Activated T-cell treated with anti-CD3 and anti-CD28 coated beads, Interleukin-2, amount 50 U/mL, for 72 hours (primary cell): ENCODE results near the gene P2RY8. TPM values are rescaled to one million over a fixed set of nuclear protein-coding genes. Genes with fewer than 3 reads are reported as not detected.
A peak's percentile ranks its signal among the peaks of the same experiment; 100 is the strongest.
"Not testable (repeated sequence)": the region's sequence is repeated elsewhere in the genome, so short reads cannot be mapped to it uniquely, and the experiment has no call there.

ENCODE experiments used
- ATAC-seq, 2 donors: fragments of 150-1000 bp; cut with Tn5 transposase; replicated peaks in 1 of 2; 2 replicates each; pipeline ENCODE4 v1.10.0; 2021; ENCODE audit warnings: moderate library complexity in 2 of 2, mild to moderate bottlenecking in 1 of 2
- DNase-seq, 2 donors: peaks; one replicate each; pipeline ENCODE4 v3.0.0; 2021 to 2022; ENCODE audit warnings: mixed read lengths in 1 of 2
- H3K27ac Mint-ChIP-seq: one replicate; pipeline ENCODE4 v1.8.0; 2022; ENCODE audit warnings: mild to moderate bottlenecking, moderate library complexity, mixed read lengths
- H3K27me3 Mint-ChIP-seq: one replicate; pipeline ENCODE4 v1.8.0; 2022; ENCODE audit warnings: low read depth, mixed read lengths
- H3K36me3 Mint-ChIP-seq, 2 donors: one replicate each; pipeline ENCODE4 v1.8.0; 2022; ENCODE audit warnings: mixed read lengths in 2 of 2, mild to moderate bottlenecking in 1 of 2; ENCODE audit not compliant: insufficient read depth in 2 of 2
- H3K4me1 Mint-ChIP-seq: one replicate; pipeline ENCODE4 v1.8.0; 2022; ENCODE audit warnings: low read depth, mixed read lengths
- H3K4me3 Mint-ChIP-seq, 2 donors: one replicate each; pipeline ENCODE4 v1.8.0; 2022; ENCODE audit warnings: mild to moderate bottlenecking in 2 of 2, mixed read lengths in 2 of 2, moderate library complexity in 2 of 2
- H3K9me3 Mint-ChIP-seq, 2 donors: one replicate each; pipeline ENCODE4 v1.8.0; 2022; ENCODE audit warnings: mixed read lengths in 2 of 2
- total RNA-seq, 2 donors: library from RNA; stranded (reverse); gene quantifications; one replicate each; pipeline ENCODE4 v1.2.3, GENCODE V29; 2022

Gene P2RY8
- total RNA-seq, 2 donors from 2014 or later = 40.1 to 45.7 TPM

DNA sequence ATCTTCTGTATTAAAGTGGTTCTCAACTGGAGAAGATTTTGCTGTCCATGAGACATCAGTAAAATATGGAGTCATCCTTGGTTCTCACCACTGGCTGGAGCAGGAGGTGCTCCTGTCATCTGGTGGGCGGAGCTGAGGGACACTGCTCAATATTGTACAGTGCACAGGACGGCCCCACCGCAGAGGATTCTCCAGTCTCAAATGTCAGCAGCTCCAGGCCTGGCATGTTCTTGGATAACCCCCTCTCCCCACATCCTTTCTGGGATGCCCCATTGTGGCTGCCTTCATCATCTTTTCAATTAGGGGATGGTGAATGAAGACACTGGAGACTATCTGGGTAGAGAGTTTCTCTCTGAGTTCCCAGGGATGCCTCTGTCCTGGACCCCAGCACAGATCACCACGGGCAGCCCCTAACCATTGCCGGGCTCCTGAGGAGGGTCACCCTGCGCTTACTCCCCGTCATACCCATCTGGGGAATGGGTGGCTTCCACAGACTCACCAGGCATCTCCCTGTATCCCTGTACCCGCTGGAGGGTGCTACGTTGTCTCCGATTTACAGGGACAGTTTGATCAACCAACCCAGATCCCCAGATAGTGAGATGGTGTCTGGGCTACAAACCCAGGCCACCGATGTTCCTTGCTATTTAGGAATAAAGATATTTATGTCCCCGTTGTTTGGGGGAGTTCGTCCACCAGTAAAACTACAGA lies 21.9 kb upstream of the P2RY8 start:
- Mint-ChIP-seq H3K9me3 (peaks cover 5 to 6% of the 10 kb centered on the region in 2 donors), H3K4me3 (no peak overlapping the region), H3K27me3 (no peaks in the 10 kb centered on the region), H3K27ac (peak overlapping the region; percentile 68), H3K4me1 (peaks cover 22% of the 10 kb centered on the region), H3K36me3 (peaks cover 2 to 7% of the 10 kb centered on the region in 2 donors)
- ATAC-seq (no peak), DNase-seq (no peak)

DNA sequence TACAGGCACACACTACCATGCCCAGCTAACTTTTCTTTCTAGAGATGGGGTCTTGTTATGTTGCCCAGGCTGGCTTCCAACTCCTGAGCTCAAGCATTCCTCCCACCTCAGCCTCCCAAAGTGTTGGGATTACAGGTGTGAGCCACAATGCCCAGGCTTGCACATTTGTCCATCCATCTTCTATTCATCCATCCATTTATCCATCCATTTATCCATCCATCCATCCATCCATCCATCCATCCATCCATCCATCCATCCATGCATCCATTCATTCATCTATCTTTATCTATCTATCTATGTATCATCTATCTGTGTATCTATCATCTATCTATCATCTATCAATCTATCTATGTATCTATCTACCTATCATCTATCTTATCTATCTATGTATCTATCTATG lies 20.5 kb upstream of the P2RY8 start:
- H3K27me3 Mint-ChIP-seq, DNase-seq, H3K4me3 Mint-ChIP-seq, H3K36me3 Mint-ChIP-seq, H3K9me3 Mint-ChIP-seq, ATAC-seq: not testable (repeated sequence)
- H3K27ac Mint-ChIP-seq = peak overlapping the region; percentile 84
- peaks cover 23% of the 10 kb centered on the region for H3K4me1 Mint-ChIP-seq

DNA sequence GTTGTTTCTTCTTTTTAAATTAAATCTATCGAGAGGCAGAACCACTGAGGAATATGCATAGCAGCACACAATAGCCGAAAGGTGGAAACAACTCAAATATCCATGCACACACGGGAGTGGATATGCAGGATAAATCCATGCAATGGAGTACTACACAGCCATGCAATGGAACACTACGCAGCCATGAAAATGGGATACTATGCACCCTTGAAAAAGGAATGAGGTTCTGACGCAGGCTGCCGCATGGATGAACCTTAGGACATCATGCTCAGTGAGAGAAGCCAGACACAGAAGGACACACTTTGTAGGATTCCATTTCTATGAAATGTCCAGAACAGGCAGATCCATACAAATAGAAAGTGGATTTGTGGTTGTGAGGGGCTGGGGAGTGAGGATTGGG lies 18.4 kb upstream of the P2RY8 start:
- H3K36me3 Mint-ChIP-seq = peaks cover 4 to 12% of the 10 kb centered on the region in 2 donors
- H3K27ac Mint-ChIP-seq = peak overlapping the region; percentile 94
- peak overlapping the region; percentile 13 to 62 for H3K4me3 Mint-ChIP-seq
- DNase-seq (no peak), ATAC-seq (no peak)
- no peaks in the 10 kb centered on the region for H3K27me3 Mint-ChIP-seq
- peaks cover 29% of the 10 kb centered on the region for H3K4me1 Mint-ChIP-seq
- H3K9me3 Mint-ChIP-seq = peaks cover 5 to 9% of the 10 kb centered on the region in 2 donors

DNA sequence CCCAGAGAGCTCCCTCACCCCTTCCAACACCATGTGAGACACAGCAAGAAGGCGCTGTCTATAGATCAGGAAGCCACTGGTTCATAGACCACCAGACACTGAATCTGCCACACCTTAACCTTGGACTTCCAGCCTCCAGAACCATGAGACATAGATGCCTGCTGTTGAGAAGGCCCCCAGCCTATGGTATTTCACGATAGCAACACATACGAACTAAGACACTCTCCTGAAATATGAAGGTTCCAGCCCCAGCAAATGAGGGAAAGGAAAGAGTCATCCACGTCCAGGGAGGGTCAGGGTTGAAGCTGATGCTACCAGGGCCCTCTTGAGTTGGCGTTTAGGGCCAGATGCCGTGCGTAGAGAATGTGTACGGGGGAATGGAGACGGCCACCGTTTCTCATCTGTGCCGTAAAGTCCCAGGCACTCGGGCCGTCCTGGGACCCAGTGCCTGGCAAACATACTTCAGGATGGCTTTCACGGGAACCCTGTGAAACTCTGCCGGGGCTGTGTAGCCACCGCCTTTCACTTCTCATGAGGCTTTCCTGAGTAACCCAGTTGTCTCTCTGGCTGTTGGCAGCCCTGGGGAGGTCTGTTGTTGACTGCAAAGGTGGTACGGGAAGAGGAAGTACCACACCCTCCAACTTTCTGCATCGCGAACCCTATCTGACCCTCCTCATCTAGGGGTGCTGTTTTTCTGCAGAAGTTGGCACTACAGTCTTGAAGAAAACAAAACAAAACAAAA lies 17.7 kb upstream of the P2RY8 start:
- peak; percentile 22 to 63 for ATAC-seq
- H3K27me3 Mint-ChIP-seq = no peaks in the 10 kb centered on the region
- DNase-seq = peak in 1 of 2 donors; percentile 23
- H3K4me3 Mint-ChIP-seq = peak overlapping the region; percentile 7 to 62
- peaks cover 4 to 12% of the 10 kb centered on the region in 2 donors for H3K36me3 Mint-ChIP-seq
- peaks cover 5 to 9% of the 10 kb centered on the region in 2 donors for H3K9me3 Mint-ChIP-seq
- H3K4me1 Mint-ChIP-seq = peaks cover 29% of the 10 kb centered on the region
- peak overlapping the region; percentile 94 for H3K27ac Mint-ChIP-seq

DNA sequence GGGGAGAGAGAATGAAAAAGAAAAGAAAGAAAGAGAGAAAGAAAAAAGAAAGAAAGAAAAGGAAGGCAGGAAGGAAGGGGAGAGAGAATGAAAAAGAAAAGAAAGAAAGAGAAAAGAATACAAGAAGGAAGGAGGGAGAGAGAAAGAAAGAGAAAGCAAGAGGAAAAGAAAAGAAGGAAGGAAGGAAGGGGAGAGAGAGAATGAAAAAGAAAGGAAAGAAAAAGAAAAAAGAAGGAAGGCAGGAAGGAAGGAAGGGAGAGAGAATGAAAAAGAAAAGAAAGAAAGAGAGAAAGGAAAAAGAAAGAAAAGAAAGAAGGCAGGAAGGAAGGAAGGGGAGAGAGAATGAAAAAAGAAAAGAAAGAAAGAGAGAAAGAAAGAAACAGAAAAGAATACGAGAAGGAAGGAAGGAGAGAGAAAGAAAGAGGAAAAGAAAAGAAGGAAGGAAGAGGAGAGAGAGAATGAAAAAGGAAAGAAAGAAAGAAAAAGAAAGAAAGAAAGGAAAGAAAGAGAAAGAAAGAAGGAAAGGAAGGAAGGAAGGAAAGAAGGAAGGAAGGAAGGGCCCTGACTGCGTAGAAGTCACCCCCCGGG lies 15.1 kb upstream of the P2RY8 start:
- Mint-ChIP-seq H3K27me3 (no peaks in the 10 kb centered on the region), H3K4me3 (peak overlapping the region in 1 of 2 donors; percentile 15), H3K9me3 (peaks cover 1 to 9% of the 10 kb centered on the region in 2 donors), H3K27ac (peak overlapping the region; percentile 86), H3K4me1 (peaks cover 33% of the 10 kb centered on the region), H3K36me3 (peaks cover 4 to 14% of the 10 kb centered on the region in 2 donors)
- no peak for DNase-seq
- no peak for ATAC-seq

DNA sequence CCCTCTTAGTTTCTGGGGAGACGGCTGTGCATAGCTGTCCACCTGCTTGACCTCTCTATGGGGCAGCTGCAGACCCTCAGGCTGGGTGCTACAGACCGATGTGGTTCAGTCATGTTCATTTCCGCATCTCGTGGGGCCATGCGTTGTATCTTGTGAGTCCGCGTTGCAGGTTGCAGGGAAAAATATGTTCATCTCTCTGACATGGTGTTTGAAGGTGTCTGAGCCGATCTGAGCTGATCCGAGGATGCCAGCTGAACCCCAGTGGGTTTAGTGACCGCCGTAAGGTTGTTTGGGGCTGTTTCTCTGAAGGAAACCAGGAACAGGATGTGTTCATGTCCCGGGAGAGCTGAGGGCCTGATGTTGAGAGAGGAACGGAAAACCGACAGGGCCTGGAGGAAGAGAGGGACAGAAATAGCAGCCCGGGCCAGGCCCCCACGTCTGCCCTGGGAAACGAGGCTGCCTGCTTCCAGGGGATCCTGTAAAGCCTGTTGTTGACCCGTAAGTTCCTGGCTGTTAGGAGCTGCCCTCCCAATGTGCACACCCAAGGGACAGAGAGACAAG lies 9.8 kb upstream of the P2RY8 start:
- H3K27me3 Mint-ChIP-seq = no peaks in the 10 kb centered on the region
- no peak overlapping the region for H3K27ac Mint-ChIP-seq
- peaks cover 5 to 9% of the 10 kb centered on the region in 2 donors for H3K36me3 Mint-ChIP-seq
- DNase-seq (no peak), ATAC-seq (no peak)
- peaks cover 3 to 6% of the 10 kb centered on the region in 2 donors for H3K9me3 Mint-ChIP-seq
- peaks cover 22% of the 10 kb centered on the region for H3K4me1 Mint-ChIP-seq
- H3K4me3 Mint-ChIP-seq = no peak overlapping the region

DNA sequence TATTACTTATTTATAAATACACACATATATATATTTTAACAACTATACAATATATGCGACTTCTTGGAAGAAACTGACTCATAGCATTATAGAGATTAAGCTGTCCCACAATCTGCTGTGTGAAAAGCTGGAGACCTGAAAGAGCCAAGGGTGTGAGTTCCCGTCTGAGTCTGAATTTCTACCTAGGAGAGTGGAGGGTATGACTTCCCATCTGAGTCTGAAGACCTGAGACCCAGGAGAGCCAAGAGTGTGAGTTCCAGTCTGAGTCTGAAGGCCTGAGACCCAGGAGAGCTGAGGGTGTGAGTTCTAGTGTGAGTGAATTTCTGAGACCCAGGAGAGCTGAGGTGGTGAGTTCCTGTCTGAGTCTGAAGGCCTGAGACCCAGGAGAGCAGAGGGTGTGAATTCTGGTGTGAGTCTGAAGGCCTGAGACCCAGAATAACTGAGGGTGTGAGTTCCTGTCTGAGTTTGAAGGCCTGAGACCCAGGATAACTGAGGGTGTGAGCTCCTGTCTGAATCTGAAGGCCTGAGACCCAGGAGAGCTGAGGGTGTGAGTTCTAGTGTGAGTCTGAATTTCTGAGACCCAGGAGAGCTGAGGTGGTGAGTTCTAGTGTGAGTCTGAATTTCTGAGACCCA lies 8.9 kb upstream of the P2RY8 start:
- DNase-seq = no peak
- peak overlapping the region; percentile 5 for H3K27ac Mint-ChIP-seq
- peaks cover 5 to 9% of the 10 kb centered on the region in 2 donors for H3K36me3 Mint-ChIP-seq
- peaks cover 13% of the 10 kb centered on the region for H3K4me1 Mint-ChIP-seq
- no peak for ATAC-seq
- H3K27me3 Mint-ChIP-seq = no peaks in the 10 kb centered on the region
- peaks cover 3 to 6% of the 10 kb centered on the region in 2 donors for H3K9me3 Mint-ChIP-seq
- H3K4me3 Mint-ChIP-seq = no peak overlapping the region

DNA sequence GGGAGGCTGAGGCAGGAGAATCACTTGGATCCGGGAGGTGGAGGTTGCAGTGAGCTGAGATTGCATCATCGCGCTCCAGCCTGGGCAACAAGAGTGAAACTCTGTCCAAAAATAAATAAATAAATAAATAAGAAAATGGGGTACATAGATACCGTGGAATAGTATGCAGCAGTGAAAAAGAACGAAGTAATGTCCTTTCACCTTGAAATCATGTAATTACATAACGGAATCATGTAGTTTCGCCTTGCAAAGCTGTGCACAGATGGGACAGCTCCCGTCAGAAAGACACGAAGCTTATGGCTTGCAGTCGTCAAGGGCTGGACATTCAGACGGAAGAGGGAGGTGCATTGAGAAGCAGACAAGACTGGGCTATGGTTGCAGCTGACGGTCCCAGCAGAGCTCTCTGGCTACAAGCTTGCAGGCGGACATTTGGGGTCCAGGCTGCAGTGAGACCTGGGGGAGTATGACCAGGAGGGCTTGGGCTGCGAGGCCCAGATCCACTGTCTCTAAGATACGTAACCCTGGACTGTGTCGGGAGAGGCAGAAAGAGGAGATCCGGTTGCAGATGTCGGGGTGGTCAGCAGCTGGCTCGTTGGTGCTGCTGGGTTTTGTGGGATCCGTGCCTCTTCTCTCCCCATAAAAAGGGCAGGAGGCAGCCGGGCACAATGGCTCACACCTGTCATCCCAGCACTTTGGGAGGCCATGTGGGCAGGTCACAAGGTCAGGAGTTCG lies 6.2 kb upstream of the P2RY8 start:
- Mint-ChIP-seq H3K36me3 (peaks cover 5 to 7% of the 10 kb centered on the region in 2 donors), H3K27ac (no peak overlapping the region), H3K4me1 (peaks cover 5% of the 10 kb centered on the region), H3K9me3 (peaks cover 3 to 6% of the 10 kb centered on the region in 2 donors), H3K27me3 (no peaks in the 10 kb centered on the region), H3K4me3 (no peak overlapping the region)
- ATAC-seq (no peak), DNase-seq (no peak)

DNA sequence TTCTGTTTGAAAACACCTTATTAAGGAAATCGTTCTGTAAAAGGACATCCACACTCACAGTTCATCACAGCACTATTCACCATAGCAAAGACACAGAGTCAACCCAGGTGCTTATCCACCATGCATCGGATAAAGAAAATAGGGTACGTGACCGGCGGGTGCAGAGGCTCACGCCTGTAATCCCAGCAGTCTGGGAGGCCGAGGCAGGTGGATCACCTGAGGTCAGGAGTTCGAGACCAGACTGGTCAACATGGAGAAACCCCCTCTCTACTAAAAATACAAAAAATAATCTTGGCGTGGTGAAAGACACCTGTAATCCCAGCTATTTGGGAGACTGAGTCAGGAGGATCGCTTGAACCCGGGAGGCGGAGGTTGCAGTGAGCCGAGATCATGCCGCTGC lies 2.2 kb upstream of the P2RY8 start:
- H3K27me3 Mint-ChIP-seq, H3K9me3 Mint-ChIP-seq, DNase-seq, ATAC-seq, H3K27ac Mint-ChIP-seq, H3K36me3 Mint-ChIP-seq, H3K4me3 Mint-ChIP-seq: not testable (repeated sequence)
- H3K4me1 Mint-ChIP-seq = peaks cover 19% of the 10 kb centered on the region

DNA sequence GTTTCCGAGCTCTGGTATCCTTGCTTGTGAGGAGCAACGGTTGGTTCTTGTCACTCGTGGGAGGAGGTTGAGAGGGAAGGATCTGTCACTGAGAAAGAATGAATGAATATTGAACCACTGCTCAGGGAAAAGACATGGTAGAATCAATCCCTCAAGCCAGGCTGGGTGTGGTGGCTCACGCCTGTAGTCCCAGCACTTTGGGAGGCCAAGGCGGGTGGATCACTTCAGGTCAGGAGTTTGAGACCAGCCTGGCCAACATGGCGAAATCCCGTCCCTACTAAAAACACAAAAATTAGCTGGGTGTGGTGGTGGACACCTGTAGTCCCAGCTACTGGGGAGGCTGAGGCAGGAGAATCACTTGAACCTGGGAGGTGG lies 718 bp upstream of the P2RY8 start:
- not testable (repeated sequence) for DNase-seq, ATAC-seq, H3K27me3 Mint-ChIP-seq, H3K9me3 Mint-ChIP-seq, H3K36me3 Mint-ChIP-seq
- Mint-ChIP-seq H3K4me3 (peak overlapping the region; percentile 92 to 93), H3K4me1 (peaks cover 21% of the 10 kb centered on the region), H3K27ac (peak overlapping the region; percentile 96)

DNA sequence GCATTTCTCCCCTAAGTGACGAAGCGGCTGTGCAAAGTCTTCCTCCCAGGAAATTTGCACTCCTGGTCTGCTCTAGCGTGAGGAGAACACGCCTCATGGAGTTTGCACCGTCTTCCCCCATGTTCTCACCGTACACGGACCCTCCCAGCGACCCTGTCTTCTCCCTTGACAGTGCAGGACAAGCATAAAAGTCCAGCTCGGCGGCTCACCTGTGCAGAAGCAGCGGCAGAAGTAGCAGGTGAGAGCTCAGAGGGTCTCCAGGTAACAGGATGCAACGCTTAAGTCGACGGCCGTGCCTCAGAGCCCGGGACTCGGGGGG lies 314 bp downstream of the P2RY8 start:
- no peaks in the 10 kb centered on the region for H3K9me3 Mint-ChIP-seq
- ATAC-seq (peak; percentile 6 to 18), DNase-seq (peak in 1 of 2 donors; percentile 49)
- H3K27ac Mint-ChIP-seq = peak overlapping the region; percentile 96
- peak overlapping the region; percentile 92 to 93 for H3K4me3 Mint-ChIP-seq
- H3K36me3 Mint-ChIP-seq = peaks cover 7 to 9% of the 10 kb centered on the region in 2 donors
- H3K4me1 Mint-ChIP-seq = peaks cover 24% of the 10 kb centered on the region
- H3K27me3 Mint-ChIP-seq = no peaks in the 10 kb centered on the region

DNA sequence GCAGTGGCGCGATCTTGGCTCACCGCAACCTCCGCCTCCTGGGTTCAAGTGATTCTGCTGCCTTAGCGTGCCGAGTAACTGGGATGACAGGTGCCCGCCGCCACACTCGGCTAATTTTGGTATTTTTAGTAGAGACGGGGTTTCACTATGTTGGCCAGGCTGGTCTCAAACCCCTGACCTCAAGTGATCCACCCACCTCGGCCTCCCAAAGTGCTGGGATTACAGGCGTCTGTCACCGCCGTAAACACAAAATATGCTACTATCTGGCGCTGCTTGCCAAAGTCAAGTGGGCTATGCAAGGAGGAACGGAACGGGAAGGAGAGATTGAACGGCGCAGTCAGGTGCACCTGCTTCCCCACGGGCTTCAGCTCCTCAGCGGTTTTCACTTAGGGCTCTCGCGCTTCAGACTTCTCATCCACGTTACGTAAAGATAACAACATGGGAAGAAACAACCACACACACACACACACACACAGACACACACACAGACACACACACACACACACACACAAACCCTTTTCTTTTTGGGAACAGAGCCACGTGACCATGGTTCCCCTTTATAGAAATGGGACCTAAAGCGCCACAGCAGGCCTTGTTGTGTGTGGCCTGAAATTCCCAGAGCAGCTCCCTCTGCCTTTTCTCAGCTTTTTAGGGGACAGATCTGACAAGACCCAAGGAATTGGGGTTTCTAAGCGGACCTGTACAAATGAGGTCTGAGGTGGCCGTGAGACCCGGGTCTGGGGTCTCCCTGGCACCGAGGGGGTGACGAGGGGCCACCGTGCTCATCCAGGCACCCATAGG lies 1.5 kb downstream of the P2RY8 start:
- DNase-seq = peak; percentile 71 to 76
- peak; percentile 22 to 30 for ATAC-seq
- peak overlapping the region; percentile 92 to 93 for H3K4me3 Mint-ChIP-seq
- no peaks in the 10 kb centered on the region for H3K9me3 Mint-ChIP-seq
- no peaks in the 10 kb centered on the region for H3K27me3 Mint-ChIP-seq
- peaks cover 7 to 9% of the 10 kb centered on the region in 2 donors for H3K36me3 Mint-ChIP-seq
- peak overlapping the region; percentile 96 for H3K27ac Mint-ChIP-seq
- peaks cover 24% of the 10 kb centered on the region for H3K4me1 Mint-ChIP-seq
